ENCODE results near the gene AVL9. TPM values are rescaled to one million over a fixed set of nuclear protein-coding genes. Genes with fewer than 3 reads are reported as not detected.
"Not testable (repeated sequence)": the region's sequence is repeated elsewhere in the genome, so short reads cannot be mapped to it uniquely, and the experiment has no call there.

The AVL9 gene
- total RNA-seq, 3 donors from 2014 or later (not counting 1 experiment from before 2014, with no cell fraction given): 36.0 to 50.0 (median 43.8) TPM

DNA sequence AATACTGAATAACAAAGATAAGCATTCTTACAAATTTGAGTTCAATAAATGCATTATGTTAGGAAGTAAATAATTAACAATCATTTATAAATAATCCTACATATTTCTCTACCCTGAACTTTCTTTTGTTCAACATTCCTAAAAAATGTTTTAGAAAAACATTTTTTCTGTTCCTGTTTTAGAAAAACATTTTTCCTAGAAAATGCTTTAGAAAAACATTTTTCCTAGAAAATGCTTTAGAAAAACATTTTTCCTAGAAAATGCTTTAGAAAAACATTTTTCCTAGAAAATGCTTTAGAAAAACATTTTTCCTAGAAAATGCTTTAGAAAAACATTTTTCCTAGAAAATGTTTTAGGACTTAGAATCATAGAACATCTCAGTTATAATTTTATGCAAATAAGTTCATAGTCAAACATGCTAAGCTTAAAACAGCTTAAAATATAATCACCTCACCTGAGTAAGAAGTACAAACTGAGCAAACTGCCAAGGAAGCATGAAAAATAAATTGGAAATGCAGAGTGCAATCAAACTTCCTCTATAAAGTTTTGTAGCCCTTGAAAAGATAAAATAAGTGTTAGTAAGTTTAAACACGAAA, 139.6 kb downstream of the AVL9 start:
- H3K27ac Mint-ChIP-seq; H3K4me3 Mint-ChIP-seq; H3K27ac ChIP-seq (ENCODE audit: low read length); H3K27me3 ChIP-seq (ENCODE audit: control insufficient read depth, insufficient read depth, low read length); H3K4me1 ChIP-seq (ENCODE audit: control insufficient read depth, insufficient read depth, low read length); H3K9me3 ChIP-seq (ENCODE audit: control insufficient read depth, insufficient read depth, low read length); DNase-seq; H3K4me1 Mint-ChIP-seq; H3K27me3 Mint-ChIP-seq (ENCODE audit: low read depth in 2 of 2); H3K9me3 Mint-ChIP-seq; ATAC-seq; H3K36me3 ChIP-seq (ENCODE audit: control insufficient read depth, insufficient read depth, low read length); H3K36me3 Mint-ChIP-seq; H3K4me3 ChIP-seq (ENCODE audit: low read length); intact Hi-C loops (cut with micrococcal nuclease): not testable (repeated sequence)
- WGBS (ENCODE audit: insufficient coverage): no CpG with 5 or more reads among the region's 1 CpG

DNA sequence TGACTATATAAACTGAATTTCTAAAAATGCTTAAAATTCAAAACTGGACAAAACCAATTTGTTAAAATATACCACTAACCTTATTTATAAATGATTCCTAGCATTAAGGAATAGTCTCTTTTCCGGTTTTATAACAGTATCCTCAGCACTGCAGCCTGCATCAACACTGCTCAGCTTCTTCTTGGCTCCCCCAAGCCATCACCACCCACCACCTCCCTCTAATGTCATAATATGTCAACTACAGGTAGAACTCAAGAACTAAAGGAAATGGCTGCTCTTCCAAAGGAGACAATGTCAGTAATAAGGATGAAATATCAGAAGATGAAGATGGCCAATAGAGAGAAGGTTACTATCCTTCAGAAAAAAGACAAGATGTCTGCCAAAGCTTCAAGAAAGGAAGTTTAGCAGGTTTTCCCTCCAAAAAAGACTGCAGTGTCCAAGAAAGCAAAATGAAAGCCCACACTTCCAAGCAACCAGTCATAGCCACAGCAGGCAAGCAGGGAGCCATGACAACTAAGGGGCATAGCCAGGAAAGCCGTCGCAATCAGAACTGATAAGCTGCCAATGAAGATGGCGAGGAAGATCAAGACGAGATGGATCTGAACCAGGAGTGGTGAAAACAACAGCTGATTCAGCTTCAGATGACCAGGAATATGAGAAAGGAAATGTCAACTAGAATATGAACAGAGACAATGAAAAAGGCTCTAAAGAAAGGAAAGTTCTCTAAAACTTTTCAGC, 141.6 kb downstream of the AVL9 start:
- WGBS (ENCODE audit: insufficient coverage): 96% methylated on average over 5 of the region's 5 CpGs
- H3K36me3 ChIP-seq (ENCODE audit: control insufficient read depth, insufficient read depth, low read length); H3K4me1 Mint-ChIP-seq; H3K36me3 Mint-ChIP-seq; intact Hi-C loops (cut with micrococcal nuclease); H3K4me3 Mint-ChIP-seq; H3K9me3 Mint-ChIP-seq; H3K27ac Mint-ChIP-seq; H3K4me1 ChIP-seq (ENCODE audit: control insufficient read depth, insufficient read depth, low read length); H3K27me3 ChIP-seq (ENCODE audit: control insufficient read depth, insufficient read depth, low read length); H3K27me3 Mint-ChIP-seq (ENCODE audit: low read depth in 2 of 2); H3K4me3 ChIP-seq (ENCODE audit: low read length); H3K9me3 ChIP-seq (ENCODE audit: control insufficient read depth, insufficient read depth, low read length); H3K27ac ChIP-seq (ENCODE audit: low read length): not testable (repeated sequence)
- peak in 1 of 2 donors; percentile 13 for DNase-seq
- peak in 1 of 3 donors; percentile 31 for ATAC-seq

DNA sequence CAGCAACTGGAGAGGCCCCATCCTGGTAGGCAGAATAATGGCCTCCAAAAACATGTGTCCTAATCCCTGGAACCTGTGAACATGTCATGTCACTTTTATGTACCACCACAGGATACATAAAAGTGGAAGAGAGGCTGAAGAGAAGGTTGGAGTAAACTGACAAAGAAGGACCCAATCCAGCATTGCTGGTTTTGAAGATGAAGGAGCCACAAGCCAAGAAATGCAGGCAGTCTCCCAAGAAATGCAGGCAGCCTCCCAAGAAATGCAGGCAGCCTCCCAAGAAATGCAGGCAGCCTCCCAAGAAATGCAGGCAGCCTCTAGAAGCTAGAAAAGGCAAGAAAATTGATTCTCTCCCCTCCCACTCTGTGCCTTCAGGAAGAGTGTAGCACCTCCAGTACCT, 142.3 kb downstream of the AVL9 start:
- H3K27ac Mint-ChIP-seq; H3K36me3 Mint-ChIP-seq; H3K4me3 Mint-ChIP-seq; H3K9me3 Mint-ChIP-seq; DNase-seq; H3K27me3 ChIP-seq (ENCODE audit: control insufficient read depth, insufficient read depth, low read length); H3K36me3 ChIP-seq (ENCODE audit: control insufficient read depth, insufficient read depth, low read length); H3K9me3 ChIP-seq (ENCODE audit: control insufficient read depth, insufficient read depth, low read length); H3K27me3 Mint-ChIP-seq (ENCODE audit: low read depth in 2 of 2); H3K4me1 ChIP-seq (ENCODE audit: control insufficient read depth, insufficient read depth, low read length); ATAC-seq; H3K4me1 Mint-ChIP-seq; H3K4me3 ChIP-seq (ENCODE audit: low read length); H3K27ac ChIP-seq (ENCODE audit: low read length); intact Hi-C loops (cut with micrococcal nuclease): not testable (repeated sequence)

Other genes with a start within 250 kb of the AVL9 start
- 10 to 100 TPM; 16.0 to 21.2 (median 21.1) TPM for gene LSM5, start 5.1 kb upstream of the AVL9 start, total RNA-seq

Measured in natural killer cell (primary cell).